ENCODE measurements around the gene SEMA6B.

Gene SEMA6B

GRCh38 chr19:4522291-4523002, 37.0 kb downstream of the SEMA6B start:
- H3K36me3 ChIP-seq (ENCODE audit: insufficient read depth, low read length), result no peaks in the 10 kb centered on the region
- H3K27ac ChIP-seq, result no peak overlapping the region
- no peak overlapping the region for H3K4me3 ChIP-seq
- no peak for TF ChIP-seq EZH2 (IDR thresholded peaks at IDR 0.05)
- TF ChIP-seq FOXP2 (optimal IDR thresholded peaks at IDR 0.05; ENCODE audit: control extremely low read depth, extremely low read length, insufficient read depth), result no peak
- TF ChIP-seq POLR2AphosphoS5 (IDR thresholded peaks at IDR 0.05; ENCODE audit: borderline replicate concordance, low read depth, low read length), result no peak
- no peak overlapping the region for H3K9ac ChIP-seq (ENCODE audit: insufficient read length)
- H3K9me3 ChIP-seq (ENCODE audit: low read depth, low read length), result no peaks in the 10 kb centered on the region
- no peak for DNase-seq (ENCODE audit: low read depth, low spot score)

- H3K27ac ChIP-seq, result no peak overlapping the region
- H3K36me3 ChIP-seq (ENCODE audit: insufficient read depth, low read length), result no peaks in the 10 kb centered on the region
- H3K4me3 ChIP-seq, result no peak overlapping the region
- no peaks in the 10 kb centered on the region for H3K9me3 ChIP-seq (ENCODE audit: low read depth, low read length)
- no peak for DNase-seq (ENCODE audit: low read depth, low spot score)
- TF ChIP-seq POLR2AphosphoS5 (IDR thresholded peaks at IDR 0.05; ENCODE audit: borderline replicate concordance, low read depth, low read length) (no peak), EZH2 (IDR thresholded peaks at IDR 0.05) (no peak), FOXP2 (optimal IDR thresholded peaks at IDR 0.05; ENCODE audit: control extremely low read depth, extremely low read length, insufficient read depth) (no peak)
- H3K9ac ChIP-seq (ENCODE audit: insufficient read length), result no peak overlapping the region
Observed at GRCh38 chr19:4521888-4522242, 37.6 kb downstream of the SEMA6B start.

GRCh38 chr19:4521170-4521887, 38.2 kb downstream of the SEMA6B start:
- H3K27ac ChIP-seq, result no peak overlapping the region
- no peak for DNase-seq (ENCODE audit: low read depth, low spot score)
- H3K9me3 ChIP-seq (ENCODE audit: low read depth, low read length), result no peaks in the 10 kb centered on the region
- H3K36me3 ChIP-seq (ENCODE audit: insufficient read depth, low read length), result no peaks in the 10 kb centered on the region
- H3K4me3 ChIP-seq, result no peak overlapping the region
- no peak overlapping the region for H3K9ac ChIP-seq (ENCODE audit: insufficient read length)
- TF ChIP-seq EZH2 (IDR thresholded peaks at IDR 0.05) (no peak), POLR2AphosphoS5 (IDR thresholded peaks at IDR 0.05; ENCODE audit: borderline replicate concordance, low read depth, low read length) (no peak), FOXP2 (optimal IDR thresholded peaks at IDR 0.05; ENCODE audit: control extremely low read depth, extremely low read length, insufficient read depth) (no peak)

- Histone ChIP-seq H3K27ac (no peak overlapping the region), H3K9ac (ENCODE audit: insufficient read length) (no peak overlapping the region), H3K4me3 (no peak overlapping the region), H3K9me3 (ENCODE audit: low read depth, low read length) (no peaks in the 10 kb centered on the region), H3K36me3 (ENCODE audit: insufficient read depth, low read length) (no peaks in the 10 kb centered on the region)
- no peak for DNase-seq (ENCODE audit: low read depth, low spot score)
- no peak for TF ChIP-seq POLR2AphosphoS5 (IDR thresholded peaks at IDR 0.05; ENCODE audit: borderline replicate concordance, low read depth, low read length)
- TF ChIP-seq EZH2 (IDR thresholded peaks at IDR 0.05), result no peak
- no peak for TF ChIP-seq FOXP2 (optimal IDR thresholded peaks at IDR 0.05; ENCODE audit: control extremely low read depth, extremely low read length, insufficient read depth)
Observed at GRCh38 chr19:4519521-4520277, 39.8 kb downstream of the SEMA6B start.

GRCh38 chr19:4519172-4519496, 40.4 kb downstream of the SEMA6B start:
- Histone ChIP-seq H3K9ac (ENCODE audit: insufficient read length) (no peak overlapping the region), H3K27ac (no peak overlapping the region), H3K4me3 (no peak overlapping the region), H3K9me3 (ENCODE audit: low read depth, low read length) (no peaks in the 10 kb centered on the region), H3K36me3 (ENCODE audit: insufficient read depth, low read length) (no peaks in the 10 kb centered on the region)
- no peak for DNase-seq (ENCODE audit: low read depth, low spot score)
- no peak for TF ChIP-seq EZH2 (IDR thresholded peaks at IDR 0.05)
- TF ChIP-seq POLR2AphosphoS5 (IDR thresholded peaks at IDR 0.05; ENCODE audit: borderline replicate concordance, low read depth, low read length), result no peak
- TF ChIP-seq FOXP2 (optimal IDR thresholded peaks at IDR 0.05; ENCODE audit: control extremely low read depth, extremely low read length, insufficient read depth), result no peak

- no peak within 1 kb of the TSS for H3K4me3 ChIP-seq
- no peak within 1 kb of the TSS for H3K9ac ChIP-seq (ENCODE audit: insufficient read length)
- no peaks in the 10 kb centered on the region for H3K36me3 ChIP-seq (ENCODE audit: insufficient read depth, low read length)
- no peak for DNase-seq (ENCODE audit: low read depth, low spot score)
- TF ChIP-seq EZH2 (IDR thresholded peaks at IDR 0.05) (no peak), FOXP2 (optimal IDR thresholded peaks at IDR 0.05; ENCODE audit: control extremely low read depth, extremely low read length, insufficient read depth) (no peak), POLR2AphosphoS5 (IDR thresholded peaks at IDR 0.05; ENCODE audit: borderline replicate concordance, low read depth, low read length) (no peak)
- no peak within 1 kb of the TSS for H3K27ac ChIP-seq
- no peaks in the 10 kb centered on the region for H3K9me3 ChIP-seq (ENCODE audit: low read depth, low read length)
Observed at GRCh38 chr19:4518345-4519171, 40.9 kb downstream of the SEMA6B start, which contains the start of gene PLIN4. Gene PLIN4 (minus strand): TSS chr19:4518486. CDS start chr19:4518272, 214 bp downstream.

GRCh38 chr19:4517451-4518057, 41.9 kb downstream of the SEMA6B start:
- Histone ChIP-seq H3K27ac (no peak overlapping the region), H3K9me3 (ENCODE audit: low read depth, low read length) (no peaks in the 10 kb centered on the region), H3K4me3 (no peak overlapping the region), H3K36me3 (ENCODE audit: insufficient read depth, low read length) (no peaks in the 10 kb centered on the region), H3K9ac (ENCODE audit: insufficient read length) (no peak overlapping the region)
- no peak for DNase-seq (ENCODE audit: low read depth, low spot score)
- no peak for TF ChIP-seq POLR2AphosphoS5 (IDR thresholded peaks at IDR 0.05; ENCODE audit: borderline replicate concordance, low read depth, low read length)
- no peak for TF ChIP-seq EZH2 (IDR thresholded peaks at IDR 0.05)
- no peak for TF ChIP-seq FOXP2 (optimal IDR thresholded peaks at IDR 0.05; ENCODE audit: control extremely low read depth, extremely low read length, insufficient read depth)
